Right cardiac atrium (tissue), 5 donors: ENCODE results near the gene DOK7. TPM values are rescaled to one million over a fixed set of nuclear protein-coding genes. Genes with fewer than 3 reads are reported as not detected.

Experiments used
- ATAC-seq, 2 donors: fragments of 200-7000 bp; cut with Tn5 transposase; one replicate each; pipeline versions ENCODE4 v1.8.0 to v1.9.1; 2020; ENCODE audit warnings: moderate library complexity in 2 of 2, mild to moderate bottlenecking in 1 of 2
- DNase-seq, 3 donors: peaks; one replicate each; pipeline ENCODE4 v3.0.0-alpha.2; 2020
- H3K27ac ChIP-seq: one replicate; pipeline ENCODE4 v1.5.1; 2013; ENCODE audit warnings: mild to moderate bottlenecking, low read length, control low read depth, moderate library complexity
- H3K27me3 ChIP-seq: one replicate; pipeline ENCODE4 v1.6.1; 2013; ENCODE audit not compliant: control insufficient read depth, insufficient read depth
- H3K4me1 ChIP-seq: one replicate; pipeline ENCODE4 v1.6.1; 2013; ENCODE audit warnings: low read length; ENCODE audit not compliant: control insufficient read depth, insufficient read depth
- H3K4me3 ChIP-seq: one replicate; pipeline ENCODE4 v1.5.1; 2013; ENCODE audit warnings: low read length, control low read depth
- H3K9me3 ChIP-seq: one replicate; pipeline ENCODE4 v1.6.1; 2013; ENCODE audit warnings: low read length; ENCODE audit not compliant: control insufficient read depth
- WGBS: extraction: QIAGEN DNeasy Blood & Tissue Kit; methylation state at CpG from one replicate; pipeline ENCODE4 v1.1.7; 2013; 5-methylcytosine and 5-hydroxymethylcytosine counted together
- intact Hi-C, 4 donors: fragments of 100-400 bp; cut with DNase I; formaldehyde crosslinking; loops; one replicate each; pipeline versions ENCODE4 v1.11.0 to v1.14.0; 2022 to 2023
- long read RNA-seq, 4 donors: library from polyadenylated mRNA; unstranded; transcript quantifications; one replicate each; pipeline ENCODE4 v2.0.0, GENCODE V29; 2020 to 2021
- polyA plus RNA-seq: library from polyadenylated mRNA; stranded (reverse); fragments of 200-250 nt; gene quantifications from one replicate; pipeline ENCODE4 v1.2.3, GENCODE V29; 2013
- total RNA-seq, 4 donors: library from RNA; stranded (reverse); fragmentation: NEBNext Ultra II Directional; extraction: Animal tissue kit (Norgen Biotek cat#: 25700); gene quantifications; one replicate each; pipeline ENCODE4 v1.2.1, GENCODE V29; 2021
- donor health status: healthy with polysubstance abuse.
- donor health status: DM: no; HTN: yes; CAD: no.
- donor health status: DM: no; HTN: no; CAD: no.
- donor health status: DM: no; HTN: yes; CAD: no; lungs with severe emphysema.
- donor health status: DM: yes; HTN: yes; CAD: no.

Gene DOK7
- 10 to 100 TPM; 28.9 to 40.0 (median 34.5) TPM for total RNA-seq
- polyA plus RNA-seq = 36.3 TPM
- long read RNA-seq, donor 1, transcript DOK7-205 (3 exons, 557 nt) = minor isoform, 5 of 172 reads
- long read RNA-seq, donor 1, transcript DOK7-201 (7 exons, 2,562 nt) = major isoform, 81 of 172 reads
- long read RNA-seq, donor 1, transcript DOK7-203 (7 exons, 2,551 nt) = minor isoform, 28 of 172 reads
- long read RNA-seq, donor 1, partial matches to known transcripts = 20 of 172 reads
- long read RNA-seq, donor 1, other reads (novel, unspliced or antisense) = 34 of 172 reads
- long read RNA-seq, donor 2, transcript DOK7-203 (7 exons, 2,551 nt) = minor isoform, 13 of 65 reads
- long read RNA-seq, donor 2, transcript DOK7-201 (7 exons, 2,562 nt) = major isoform, 30 of 65 reads
- long read RNA-seq, donor 2, partial matches to known transcripts = 10 of 65 reads
- long read RNA-seq, donor 2, other reads (novel, unspliced or antisense) = 9 of 65 reads
- long read RNA-seq, donor 3, transcript DOK7-203 (7 exons, 2,551 nt) = minor isoform, 24 of 216 reads
- long read RNA-seq, donor 3, transcript DOK7-201 (7 exons, 2,562 nt) = major isoform, 110 of 216 reads
- long read RNA-seq, donor 3, transcript DOK7-206 (4 exons, 2,263 nt) = minor isoform, 15 of 216 reads
- long read RNA-seq, donor 3, partial matches to known transcripts = 23 of 216 reads
- long read RNA-seq, donor 3, other reads (novel, unspliced or antisense) = 39 of 216 reads
- long read RNA-seq, donor 4, transcript DOK7-201 (7 exons, 2,562 nt) = major isoform, 36 of 73 reads
- long read RNA-seq, donor 4, transcript DOK7-203 (7 exons, 2,551 nt) = minor isoform, 6 of 73 reads
- long read RNA-seq, donor 4, partial matches to known transcripts = 15 of 73 reads
- long read RNA-seq, donor 4, other reads (novel, unspliced or antisense) = 14 of 73 reads

GRCh38 chr4:3462790-3463415, at the start of gene DOK7:
Gene DOK7, plus strand, starts transcription at chr4:3463306. Its CDS starts 70 bp downstream, at chr4:3463376.
- Histone ChIP-seq H3K27me3 (no peaks in the 10 kb centered on the region), H3K9me3 (no peaks in the 10 kb centered on the region), H3K27ac (peak within 1 kb of the TSS; percentile 66), H3K4me3 (peak within 1 kb of the TSS; percentile 67), H3K4me1 (no peaks in the 10 kb centered on the region)
- DNase-seq = peak; percentile 57 to 85 (median 85)
- peak; percentile 58 to 59 for ATAC-seq
- intact Hi-C loops = no loop called here
- 4% methylated on average over 44 of the region's 44 CpGs for WGBS

GRCh38 chr4:3413675-3414420, 49.3 kb upstream of the DOK7 start:
- H3K4me3 ChIP-seq = no peak overlapping the region
- WGBS = 88% methylated on average over 32 of the region's 32 CpGs
- DNase-seq = peak in 1 of 3 donors; percentile 59
- no peaks in the 10 kb centered on the region for H3K4me1 ChIP-seq
- intact Hi-C loops = no loop called here
- no peak overlapping the region for H3K27ac ChIP-seq
- ATAC-seq = no peak
- no peaks in the 10 kb centered on the region for H3K9me3 ChIP-seq
- H3K27me3 ChIP-seq = no peaks in the 10 kb centered on the region

- Histone ChIP-seq H3K27ac (no peak overlapping the region), H3K4me3 (no peak overlapping the region), H3K4me1 (no peaks in the 10 kb centered on the region), H3K9me3 (no peaks in the 10 kb centered on the region), H3K27me3 (no peaks in the 10 kb centered on the region)
- intact Hi-C loops = no loop called here
- DNase-seq (peak in 1 of 3 donors; percentile 66), ATAC-seq (no peak)
- 89% methylated on average over 37 of the region's 37 CpGs for WGBS
These were observed 48.5 kb upstream of the DOK7 start for GRCh38 chr4:3414421-3415279.

GRCh38 chr4:3415471-3416141, 47.5 kb upstream of the DOK7 start:
- Histone ChIP-seq H3K4me1 (no peaks in the 10 kb centered on the region), H3K27me3 (no peaks in the 10 kb centered on the region), H3K9me3 (no peaks in the 10 kb centered on the region), H3K27ac (no peak overlapping the region), H3K4me3 (no peak overlapping the region)
- WGBS = 89% methylated on average over 33 of the region's 33 CpGs
- ATAC-seq (no peak), DNase-seq (peak in 1 of 3 donors; percentile 26)
- intact Hi-C loops = no loop called here

GRCh38 chr4:3416270-3416669, 46.8 kb upstream of the DOK7 start:
- Histone ChIP-seq H3K9me3 (no peaks in the 10 kb centered on the region), H3K4me3 (no peak overlapping the region), H3K4me1 (no peaks in the 10 kb centered on the region), H3K27me3 (no peaks in the 10 kb centered on the region), H3K27ac (no peak overlapping the region)
- ATAC-seq (no peak), DNase-seq (peak in 1 of 3 donors; percentile 10)
- intact Hi-C loops = no loop called here
- WGBS = 91% methylated on average over 18 of the region's 18 CpGs

GRCh38 chr4:3416821-3417221, 46.3 kb upstream of the DOK7 start:
- Histone ChIP-seq H3K9me3 (no peaks in the 10 kb centered on the region), H3K4me3 (no peak overlapping the region), H3K27me3 (no peaks in the 10 kb centered on the region), H3K4me1 (no peaks in the 10 kb centered on the region), H3K27ac (no peak overlapping the region)
- intact Hi-C loops = no loop called here
- DNase-seq (peak in 2 of 3 donors; percentile 23 to 40), ATAC-seq (no peak)
- 89% methylated on average over 17 of the region's 17 CpGs for WGBS

GRCh38 chr4:3417448-3417847, 45.7 kb upstream of the DOK7 start:
- no peak overlapping the region for H3K4me3 ChIP-seq

GRCh38 chr4:3418029-3418762, 44.9 kb upstream of the DOK7 start:
- H3K27me3 ChIP-seq = no peaks in the 10 kb centered on the region
- WGBS = 84% methylated on average over 22 of the region's 22 CpGs
- H3K4me3 ChIP-seq = no peak overlapping the region
- no peak overlapping the region for H3K27ac ChIP-seq
- DNase-seq (peak in 2 of 3 donors; percentile 26 to 60), ATAC-seq (no peak)
- intact Hi-C loops = no loop called here
- H3K9me3 ChIP-seq = no peaks in the 10 kb centered on the region
- H3K4me1 ChIP-seq = no peaks in the 10 kb centered on the region

More at GRCh38 chr4:3417448-3417847, 45.7 kb upstream of the DOK7 start:
- H3K9me3 ChIP-seq = no peaks in the 10 kb centered on the region
- intact Hi-C loops = no loop called here
- 92% methylated on average over 21 of the region's 21 CpGs for WGBS
- ATAC-seq (no peak), DNase-seq (peak in 2 of 3 donors; percentile 30 to 39)
- H3K27ac ChIP-seq = no peak overlapping the region
- no peaks in the 10 kb centered on the region for H3K4me1 ChIP-seq
- H3K27me3 ChIP-seq = no peaks in the 10 kb centered on the region
